ENCODE data around the gene APOLD1.
A peak's percentile ranks its signal among the peaks of the same experiment; 100 is the strongest.

APOLD1 gene

GRCh38 chr12:12755923-12756322, 29.5 kb upstream of the APOLD1 start:
- no peaks in the 10 kb centered on the region for H3K36me3 ChIP-seq (ENCODE audit: low read depth)
- TF ChIP-seq CTCF (IDR thresholded peaks at IDR 0.05; ENCODE audit: poor library complexity, severe bottlenecking), result no peak
- H3K27ac ChIP-seq (ENCODE audit: poor library complexity, severe bottlenecking), result no peak overlapping the region
- no peaks in the 10 kb centered on the region for H3K9me3 ChIP-seq (ENCODE audit: severe bottlenecking)
- H3K4me3 ChIP-seq (ENCODE audit: severe bottlenecking), result no peak overlapping the region
- no peaks in the 10 kb centered on the region for H3K27me3 ChIP-seq (ENCODE audit: insufficient read depth, poor library complexity, severe bottlenecking)
- H3K4me1 ChIP-seq (ENCODE audit: insufficient read depth, poor library complexity, severe bottlenecking), result peaks cover 9% of the 10 kb centered on the region
- DNase-seq (ENCODE audit: low spot score), result no peak
- ATAC-seq (ENCODE audit: low read depth), result no peak

- Histone ChIP-seq H3K27ac (ENCODE audit: poor library complexity, severe bottlenecking) (no peak overlapping the region), H3K36me3 (ENCODE audit: low read depth) (no peaks in the 10 kb centered on the region), H3K9me3 (ENCODE audit: severe bottlenecking) (no peaks in the 10 kb centered on the region), H3K4me3 (ENCODE audit: severe bottlenecking) (no peak overlapping the region), H3K4me1 (ENCODE audit: insufficient read depth, poor library complexity, severe bottlenecking) (peaks cover 9% of the 10 kb centered on the region), H3K27me3 (ENCODE audit: insufficient read depth, poor library complexity, severe bottlenecking) (no peaks in the 10 kb centered on the region)
- DNase-seq (ENCODE audit: low spot score) (no peak), ATAC-seq (ENCODE audit: low read depth) (no peak)
- no peak for TF ChIP-seq CTCF (IDR thresholded peaks at IDR 0.05; ENCODE audit: poor library complexity, severe bottlenecking)
Measured at GRCh38 chr12:12757121-12757520, 28.3 kb upstream of the APOLD1 start.

- Histone ChIP-seq H3K27me3 (ENCODE audit: insufficient read depth, poor library complexity, severe bottlenecking) (no peaks in the 10 kb centered on the region), H3K9me3 (ENCODE audit: severe bottlenecking) (no peaks in the 10 kb centered on the region), H3K27ac (ENCODE audit: poor library complexity, severe bottlenecking) (peak overlapping the region; percentile 22), H3K4me3 (ENCODE audit: severe bottlenecking) (no peak overlapping the region), H3K4me1 (ENCODE audit: insufficient read depth, poor library complexity, severe bottlenecking) (peaks cover 9% of the 10 kb centered on the region), H3K36me3 (ENCODE audit: low read depth) (no peaks in the 10 kb centered on the region)
- ATAC-seq (ENCODE audit: low read depth) (no peak), DNase-seq (ENCODE audit: low spot score) (no peak)
- TF ChIP-seq CTCF (IDR thresholded peaks at IDR 0.05; ENCODE audit: poor library complexity, severe bottlenecking), result no peak
Measured at GRCh38 chr12:12759234-12759915, 26.1 kb upstream of the APOLD1 start.

- no peaks in the 10 kb centered on the region for H3K36me3 ChIP-seq (ENCODE audit: low read depth)
- no peak for ATAC-seq (ENCODE audit: low read depth)
- H3K27me3 ChIP-seq (ENCODE audit: insufficient read depth, poor library complexity, severe bottlenecking), result no peaks in the 10 kb centered on the region
- H3K4me3 ChIP-seq (ENCODE audit: severe bottlenecking), result no peak overlapping the region
- DNase-seq (ENCODE audit: low spot score), result no peak
- H3K9me3 ChIP-seq (ENCODE audit: severe bottlenecking), result no peaks in the 10 kb centered on the region
- no peak overlapping the region for H3K27ac ChIP-seq (ENCODE audit: poor library complexity, severe bottlenecking)
- H3K4me1 ChIP-seq (ENCODE audit: insufficient read depth, poor library complexity, severe bottlenecking), result no peaks in the 10 kb centered on the region
- no peak for TF ChIP-seq CTCF (IDR thresholded peaks at IDR 0.05; ENCODE audit: poor library complexity, severe bottlenecking)
Measured at GRCh38 chr12:12764824-12765223, 20.6 kb upstream of the APOLD1 start.

GRCh38 chr12:12770262-12770661, 15.2 kb upstream of the APOLD1 start:
- Histone ChIP-seq H3K27ac (ENCODE audit: poor library complexity, severe bottlenecking) (no peak overlapping the region), H3K4me3 (ENCODE audit: severe bottlenecking) (no peak overlapping the region), H3K9me3 (ENCODE audit: severe bottlenecking) (no peaks in the 10 kb centered on the region), H3K4me1 (ENCODE audit: insufficient read depth, poor library complexity, severe bottlenecking) (no peaks in the 10 kb centered on the region), H3K36me3 (ENCODE audit: low read depth) (no peaks in the 10 kb centered on the region), H3K27me3 (ENCODE audit: insufficient read depth, poor library complexity, severe bottlenecking) (no peaks in the 10 kb centered on the region)
- DNase-seq (ENCODE audit: low spot score) (no peak), ATAC-seq (ENCODE audit: low read depth) (no peak)
- TF ChIP-seq CTCF (IDR thresholded peaks at IDR 0.05; ENCODE audit: poor library complexity, severe bottlenecking), result no peak

Measured in RWPE2 (cell line).